GM21723 (cell line): ENCODE measurements around the gene BTC.
A peak's percentile ranks its signal among the peaks of the same experiment; 100 is the strongest.
"Not testable (repeated sequence)": the region's sequence is repeated elsewhere in the genome, so short reads cannot be mapped to it uniquely, and the experiment has no call there.

Experiments used
- ATAC-seq: cut with Tn5 transposase; IDR thresholded peaks from one replicate; pipeline ENCODE4 v1.9.1; 2021; ENCODE audit warnings: mild to moderate bottlenecking, moderate library complexity; ENCODE audit not compliant: unreplicated experiment

BTC gene, protein sequence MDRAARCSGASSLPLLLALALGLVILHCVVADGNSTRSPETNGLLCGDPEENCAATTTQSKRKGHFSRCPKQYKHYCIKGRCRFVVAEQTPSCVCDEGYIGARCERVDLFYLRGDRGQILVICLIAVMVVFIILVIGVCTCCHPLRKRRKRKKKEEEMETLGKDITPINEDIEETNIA

DNA sequence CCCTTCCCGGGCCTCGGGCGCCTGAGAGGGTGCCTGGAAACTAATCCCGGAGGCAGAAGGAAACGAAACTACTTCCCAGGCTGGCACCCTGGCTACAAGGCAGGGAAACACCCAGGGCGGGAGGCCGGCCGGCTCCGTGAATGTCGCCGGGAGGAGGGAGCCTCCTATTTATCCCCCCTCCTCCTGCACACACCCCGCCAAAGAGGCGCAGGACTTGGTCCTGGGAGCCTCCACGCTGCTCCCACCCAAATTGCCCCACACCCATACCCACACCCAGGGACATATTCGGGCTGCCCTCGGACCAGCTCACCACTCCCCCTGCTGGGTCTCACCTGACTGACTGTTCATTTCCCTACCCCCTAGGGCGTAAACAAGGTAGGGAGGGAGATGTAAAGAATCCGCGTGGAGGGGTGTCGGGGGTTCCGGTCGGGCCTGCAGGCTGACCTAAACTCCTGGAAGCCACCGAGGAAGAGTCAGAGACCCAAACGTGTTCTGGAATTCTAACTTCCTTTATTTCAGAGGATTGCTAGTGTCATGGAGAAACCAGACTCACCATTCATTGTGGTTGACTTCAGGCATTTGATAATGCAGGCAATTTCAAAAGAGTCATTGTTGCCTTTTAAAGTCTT is at the start of gene BTC:
Gene BTC, minus strand, starts transcription at position 142 of the 629 bp plus-strand sequence. CDS start 198 bp downstream, outside the sequence.
- ATAC-seq = no peak

DNA sequence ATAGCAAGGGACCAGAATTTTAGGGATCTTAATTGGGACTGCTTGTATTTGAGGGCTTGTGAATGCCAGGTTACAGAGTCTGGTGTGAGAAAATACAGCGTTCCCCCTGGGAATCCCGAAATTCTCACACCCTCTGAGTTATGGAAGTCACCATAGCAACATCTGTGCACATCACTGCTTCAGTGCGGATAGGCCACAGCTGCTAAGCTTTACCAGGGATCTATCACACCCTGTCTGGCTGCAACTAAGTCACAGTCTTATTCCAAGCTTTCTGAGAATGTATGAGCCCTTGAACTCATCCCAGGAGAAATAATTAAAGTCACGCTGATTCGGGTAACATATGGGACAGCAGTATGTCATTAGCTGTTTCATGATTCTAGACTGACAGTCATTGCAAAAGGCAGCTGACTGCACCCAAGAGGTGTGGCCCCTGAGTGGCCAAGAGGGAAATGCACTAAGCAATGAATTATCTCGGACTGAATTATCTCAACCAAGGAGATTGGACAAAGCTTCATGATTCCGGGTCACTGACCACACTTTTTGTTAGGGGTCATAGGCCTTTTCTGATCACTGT is 46.7 kb upstream of the BTC start:
- no peak for ATAC-seq

DNA sequence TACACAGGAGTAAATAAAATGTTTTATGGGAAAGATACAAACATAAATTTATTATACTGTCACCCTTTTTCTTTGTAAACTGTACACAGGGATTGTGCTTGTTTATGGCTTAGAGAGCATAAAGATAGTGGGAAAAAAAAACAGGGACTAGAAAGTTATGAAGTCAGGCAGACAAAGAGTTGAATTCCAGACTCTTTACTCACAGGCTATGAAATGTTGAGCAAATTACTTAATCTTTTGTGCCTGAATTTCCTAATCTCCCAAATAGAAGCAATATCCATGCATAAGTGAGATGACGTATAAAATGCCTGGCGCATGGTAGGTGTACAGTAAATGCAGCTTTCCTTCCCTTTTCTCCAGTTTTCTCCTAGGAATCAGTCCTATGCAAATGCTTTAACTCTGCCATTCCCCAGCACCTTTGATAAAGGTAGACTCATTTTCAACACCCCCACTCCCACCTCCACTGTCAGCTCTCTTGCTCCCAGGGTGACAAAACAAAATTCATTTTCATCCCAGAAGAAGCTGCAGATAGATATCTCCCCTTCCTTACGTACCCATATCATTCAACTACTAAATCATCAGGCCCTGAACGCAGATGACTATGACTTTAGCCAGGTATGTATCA is 44.5 kb upstream of the BTC start:
- no peak for ATAC-seq

DNA sequence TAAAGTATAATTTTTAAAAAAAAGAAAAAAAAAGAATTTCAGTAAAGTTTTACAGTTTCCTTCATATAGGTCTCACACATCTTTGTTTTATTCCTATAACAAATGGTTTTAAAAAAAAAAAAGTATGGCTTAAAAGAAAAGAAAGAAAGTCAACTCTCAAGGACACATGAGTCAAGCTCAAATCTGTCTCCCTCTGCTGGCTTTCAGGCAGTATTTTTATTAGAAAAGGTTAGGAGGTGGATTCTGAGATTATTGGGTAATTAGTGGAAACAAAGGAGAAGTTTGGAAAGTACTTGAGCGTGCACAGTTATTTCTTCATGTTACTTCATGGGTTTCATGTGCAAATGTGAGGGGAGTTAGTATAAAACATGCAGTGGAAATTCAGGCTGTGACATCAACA is 36.6 kb upstream of the BTC start:
- no peak for ATAC-seq

DNA sequence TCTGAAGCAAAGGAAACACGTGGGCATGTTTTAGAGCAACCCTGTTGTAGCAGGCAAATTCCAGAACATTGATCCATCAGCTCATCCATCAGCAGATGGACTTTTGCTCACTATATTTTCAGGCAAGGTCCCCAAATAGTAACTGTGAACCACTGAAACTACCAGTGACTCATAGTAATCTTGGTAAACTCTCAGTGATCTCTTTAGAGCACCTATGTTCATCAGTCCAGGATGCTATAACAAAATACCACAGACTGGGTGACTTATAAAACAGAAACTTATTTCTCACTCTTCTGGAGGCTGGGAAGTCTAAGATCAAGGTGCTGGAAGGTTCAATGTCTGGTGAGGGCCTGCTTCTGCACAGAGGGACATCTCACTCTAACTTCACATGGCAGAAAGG is 28.9 kb upstream of the BTC start:
- ATAC-seq = peak; percentile 68

DNA sequence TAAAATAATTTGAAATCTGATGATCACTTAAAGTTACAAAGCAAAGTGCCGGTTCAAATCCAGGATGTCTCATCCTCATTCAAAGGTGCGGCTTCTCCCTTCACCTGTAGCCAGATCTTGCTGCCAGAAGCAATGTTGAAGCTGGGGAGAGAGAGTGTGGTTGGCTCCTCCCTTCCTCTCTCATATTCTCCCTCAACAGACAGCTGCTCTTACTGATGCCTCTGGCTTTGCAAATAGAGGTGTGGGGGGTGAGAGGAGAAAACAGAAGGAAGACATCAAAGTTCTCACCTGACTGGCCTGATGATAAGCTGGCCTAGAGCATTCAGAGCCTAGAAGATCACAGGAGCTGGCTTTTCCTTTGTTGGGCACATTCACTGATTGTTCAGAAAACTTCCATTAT is 28.3 kb upstream of the BTC start:
- ATAC-seq = no peak

DNA sequence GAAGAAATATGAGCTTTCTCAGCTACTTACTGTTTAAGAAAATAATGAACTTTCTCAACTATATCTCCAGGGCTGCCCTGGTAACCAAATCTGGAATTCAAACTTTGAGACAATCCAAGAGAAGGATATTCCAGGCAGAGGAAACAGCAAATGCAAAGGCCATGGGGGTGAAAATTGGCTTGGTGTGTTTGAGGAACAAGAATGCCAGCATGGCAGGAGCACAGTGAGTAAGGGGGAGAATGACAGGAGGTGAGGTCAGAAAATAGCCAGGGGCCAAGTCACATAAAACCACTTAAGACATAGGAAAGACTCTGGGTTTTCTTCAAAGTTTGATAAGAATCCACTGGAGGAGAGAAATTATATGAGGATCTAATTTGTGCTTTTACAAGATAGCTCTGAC is 27.2 kb upstream of the BTC start:
- no peak for ATAC-seq

DNA sequence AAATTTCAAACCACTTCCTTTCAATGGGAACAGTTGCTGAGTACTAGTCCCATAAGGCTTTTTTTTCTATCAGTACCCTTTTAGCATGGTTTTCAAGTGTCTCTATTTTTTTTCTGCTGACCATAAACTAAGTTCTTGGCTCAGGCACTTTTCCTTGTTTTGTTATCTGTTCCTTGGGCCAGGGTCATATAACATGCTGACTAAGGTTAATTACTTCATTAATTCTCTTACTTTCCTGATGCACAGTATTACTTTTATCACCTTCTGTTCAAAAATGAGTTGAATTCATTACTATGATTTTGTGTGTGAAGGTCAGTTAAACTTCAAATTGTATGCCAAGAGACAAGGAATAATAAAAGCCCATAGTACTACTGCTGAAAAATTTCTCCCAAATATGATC is 19.7 kb upstream of the BTC start:
- ATAC-seq = no peak

DNA sequence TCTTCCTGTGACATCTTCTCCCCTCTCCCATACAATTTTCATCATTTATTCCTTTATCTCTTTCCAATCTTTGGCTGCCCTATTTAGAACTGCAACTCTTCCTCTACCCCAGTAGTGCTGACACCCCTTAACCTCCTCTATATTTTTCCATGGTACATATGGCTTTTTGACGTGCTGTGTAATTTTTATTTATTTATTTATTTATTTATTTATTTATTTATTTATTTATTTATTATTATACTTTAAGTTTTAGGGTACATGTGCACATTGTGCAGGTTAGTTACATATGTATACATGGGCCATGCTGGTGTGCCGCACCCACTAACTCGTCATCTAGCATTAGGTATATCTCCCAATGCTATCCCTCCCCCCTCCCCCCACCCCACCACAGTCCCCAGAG is 17.7 kb upstream of the BTC start:
- not testable (repeated sequence) for ATAC-seq

DNA sequence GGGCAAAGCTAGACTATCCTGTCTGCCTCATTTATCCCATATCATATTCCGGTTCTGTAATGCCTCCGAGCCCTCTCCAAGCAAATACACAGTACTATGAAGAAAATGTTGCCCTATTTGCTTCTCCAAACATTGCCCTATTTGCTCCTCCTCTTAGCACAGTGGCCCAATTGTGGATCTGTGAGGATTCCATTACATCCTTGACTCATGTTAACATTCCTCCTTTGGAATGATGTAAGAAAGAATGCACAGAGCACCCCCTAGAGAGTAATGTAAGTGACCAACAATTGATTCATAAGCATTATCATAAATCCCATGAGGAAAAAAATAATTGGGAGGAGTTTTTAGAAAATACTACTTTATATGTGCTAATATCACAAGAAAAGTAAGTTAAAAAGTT is 11.3 kb upstream of the BTC start:
- no peak for ATAC-seq

DNA sequence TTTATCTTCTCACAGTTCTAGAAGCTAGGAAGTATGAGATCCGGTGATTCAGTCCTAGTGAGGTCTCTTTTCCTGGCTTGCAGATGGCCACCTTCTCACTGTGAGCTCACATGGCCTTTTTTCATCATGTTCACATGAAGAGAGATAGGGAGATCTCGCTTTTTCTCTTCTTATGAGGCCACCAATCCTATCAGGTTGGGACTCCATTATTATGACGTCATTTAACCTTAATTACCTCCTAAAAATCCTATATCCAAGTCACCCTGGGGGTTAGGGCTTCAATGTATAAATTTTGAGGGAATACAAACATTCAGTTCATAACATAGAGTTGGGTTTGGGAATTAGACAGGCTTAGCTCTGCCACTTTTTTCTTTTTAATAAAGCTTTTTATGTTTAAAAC is 6.0 kb upstream of the BTC start:
- ATAC-seq = no peak

DNA sequence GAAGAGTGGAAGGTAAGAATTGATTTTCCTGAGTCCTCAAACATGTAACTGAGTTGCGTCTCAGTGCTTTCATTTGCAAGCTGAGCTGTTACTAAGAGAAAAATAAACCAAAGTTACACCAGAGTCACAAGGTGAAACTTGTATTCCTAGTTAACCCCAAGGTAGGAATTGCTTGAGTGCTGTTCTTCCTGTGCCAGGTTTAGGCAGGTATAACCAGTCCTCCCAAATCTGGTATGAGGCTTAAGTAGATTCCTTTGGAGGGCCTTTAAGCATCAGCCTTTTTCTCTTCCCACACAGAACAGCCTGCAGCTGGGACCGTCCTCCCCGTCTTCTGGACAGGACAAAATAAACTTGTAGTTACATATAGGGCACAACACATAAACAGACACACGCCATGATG is 2.3 kb upstream of the BTC start:
- ATAC-seq = no peak

DNA sequence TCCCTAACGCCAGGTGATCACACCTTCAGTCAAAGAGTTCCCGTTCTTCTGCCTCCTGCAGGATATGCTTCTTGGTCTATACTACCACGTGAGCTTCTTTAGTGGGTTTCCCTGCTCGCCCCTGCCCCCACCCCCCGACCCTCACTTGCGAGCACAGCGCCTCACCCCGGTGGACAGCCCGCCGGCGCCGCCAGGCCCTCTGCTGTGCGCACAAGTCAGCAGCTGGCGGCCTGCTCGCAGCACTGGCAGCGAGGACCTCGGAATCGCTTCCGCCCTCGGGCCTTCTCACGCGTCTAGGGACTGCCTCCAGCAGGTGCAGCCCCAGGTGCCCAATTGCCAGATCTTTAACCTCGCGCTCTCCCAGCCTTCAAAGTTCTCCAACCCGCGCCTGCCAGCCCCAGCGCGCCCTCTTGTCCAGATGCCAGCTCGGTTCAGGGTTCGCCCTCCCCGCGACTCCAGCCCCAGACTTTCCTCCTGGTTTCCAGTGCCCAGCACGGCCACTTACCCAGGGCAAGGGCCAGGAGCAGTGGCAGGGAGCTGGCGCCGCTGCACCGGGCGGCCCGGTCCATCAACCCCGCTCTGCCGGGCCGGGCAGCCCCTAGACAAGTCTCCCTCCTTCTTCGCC is 454 bp downstream of the BTC start:
- no peak for ATAC-seq

DNA sequence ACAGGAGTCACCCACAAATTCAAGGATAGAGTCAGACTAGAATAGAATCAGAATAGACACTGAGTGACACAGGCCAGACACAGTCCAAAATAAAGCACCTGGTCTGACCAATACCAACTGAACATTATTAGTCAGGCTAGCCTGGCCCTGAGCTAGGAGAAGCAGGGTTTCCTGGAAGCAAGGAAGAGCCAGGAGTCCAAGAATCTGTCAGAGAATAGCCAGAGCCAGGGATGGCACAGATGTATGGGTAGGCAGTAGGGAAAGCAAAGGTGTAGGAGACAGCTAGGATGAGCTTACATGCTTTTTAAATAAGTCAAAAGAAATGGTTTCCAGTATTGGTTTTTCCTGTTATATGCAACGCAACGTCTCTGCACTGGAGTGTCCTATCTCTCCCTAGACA is 3.7 kb downstream of the BTC start:
- no peak for ATAC-seq

DNA sequence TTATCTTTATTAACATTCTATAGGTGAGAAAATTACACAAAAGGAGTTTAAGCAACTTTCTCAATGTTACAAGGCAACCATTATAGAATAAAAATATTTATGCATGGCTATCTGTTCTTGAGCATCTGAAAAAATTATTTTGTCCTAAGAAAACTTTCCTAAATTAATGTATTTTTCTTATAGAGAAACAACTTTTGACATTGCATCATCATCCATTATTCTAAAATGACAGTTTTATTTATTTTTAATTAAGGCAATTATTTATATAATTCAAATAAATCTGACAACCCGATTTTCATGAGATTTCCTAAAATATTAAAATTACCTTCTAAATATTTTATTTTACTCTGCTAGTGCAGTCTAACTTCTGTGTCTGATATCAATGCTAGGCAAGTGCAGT is 4.8 kb downstream of the BTC start:
- no peak for ATAC-seq

DNA sequence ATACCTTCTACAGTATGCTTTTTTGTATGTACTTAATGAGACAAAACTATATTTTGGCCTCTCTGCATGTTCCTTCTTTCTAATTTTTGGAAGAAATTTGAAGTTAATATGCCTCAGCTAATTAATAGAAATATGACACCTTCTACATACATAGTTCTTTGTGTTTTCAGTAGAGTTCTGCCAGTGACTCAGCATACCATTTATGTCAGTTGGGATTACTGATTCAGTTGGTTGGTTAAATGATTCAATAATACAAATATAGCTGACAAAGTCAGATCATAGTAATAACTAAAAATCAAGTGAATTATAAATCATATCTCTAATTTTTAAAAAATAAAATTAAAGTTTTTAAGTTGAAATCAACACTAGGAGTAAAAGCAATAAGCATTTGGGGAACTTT is 16.8 kb downstream of the BTC start:
- ATAC-seq = no peak

DNA sequence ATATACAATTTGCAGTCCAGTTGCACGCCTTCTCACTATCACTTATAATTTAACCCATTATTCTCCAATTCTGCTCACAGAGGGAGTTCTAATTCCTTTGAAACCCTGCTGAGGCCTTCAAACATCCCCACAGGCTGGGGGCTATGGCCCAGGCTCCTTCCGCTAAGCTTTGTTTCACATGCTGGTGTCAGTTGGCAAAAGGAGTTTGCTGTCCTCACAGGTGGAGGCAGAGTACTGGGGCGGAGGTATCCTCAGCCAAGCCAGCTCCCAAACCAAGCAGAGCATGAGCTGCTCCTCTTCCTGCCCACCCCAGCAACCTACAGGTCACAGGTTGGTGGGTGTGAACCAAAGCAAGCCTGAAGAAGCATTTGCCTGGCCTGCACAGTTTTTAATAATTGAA is 21.5 kb downstream of the BTC start:
- ATAC-seq = no peak

DNA sequence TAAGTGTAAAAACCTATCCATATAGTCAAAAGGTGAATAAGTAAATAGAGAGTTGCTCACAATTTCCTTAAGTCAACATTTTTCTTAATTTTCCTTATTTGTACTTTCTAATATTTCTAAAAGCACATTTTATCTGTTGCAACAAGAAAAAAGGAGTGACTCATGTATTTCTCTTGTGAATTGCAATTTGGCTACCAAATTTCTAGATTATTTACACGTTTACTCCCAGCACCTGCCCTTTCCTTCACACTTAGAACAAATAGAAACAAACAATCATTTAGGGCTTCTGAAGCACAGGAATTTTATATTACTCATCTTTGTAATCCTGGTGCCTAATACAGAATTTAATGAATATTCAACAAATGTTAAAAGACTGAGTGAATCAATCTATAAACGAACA is 22.2 kb downstream of the BTC start:
- no peak for ATAC-seq

DNA sequence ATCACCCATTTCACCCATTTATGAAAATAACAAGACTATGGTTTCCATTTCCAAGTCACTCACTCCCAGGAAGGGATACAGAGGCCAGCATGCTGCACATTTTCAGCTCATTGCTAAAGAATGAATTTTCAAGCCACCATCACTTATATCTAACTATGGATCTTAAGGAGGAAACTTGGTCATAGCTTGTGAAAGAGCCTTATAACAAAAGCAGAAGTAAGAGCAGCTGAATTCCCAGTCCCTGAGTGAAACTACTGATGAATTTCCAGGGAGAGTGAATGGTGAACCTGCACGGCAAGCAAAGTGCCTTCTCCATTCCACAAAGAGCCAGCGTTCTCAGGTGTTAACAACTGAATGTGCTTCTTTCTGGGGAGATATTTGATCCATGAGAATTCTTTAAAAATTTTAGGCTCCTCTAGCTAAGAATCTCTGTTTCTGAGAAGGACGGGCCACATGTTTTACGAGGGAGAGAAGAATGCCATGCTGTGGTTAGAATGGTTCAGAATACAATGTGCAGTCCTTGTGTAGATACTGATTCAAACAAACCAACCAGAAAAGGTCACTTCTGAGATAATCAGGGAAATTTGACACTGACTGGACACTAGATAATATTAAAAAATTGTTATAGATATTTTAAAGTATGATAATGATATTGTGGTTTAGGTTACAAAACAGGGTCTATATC is 24.0 kb downstream of the BTC start:
- no peak for ATAC-seq

DNA sequence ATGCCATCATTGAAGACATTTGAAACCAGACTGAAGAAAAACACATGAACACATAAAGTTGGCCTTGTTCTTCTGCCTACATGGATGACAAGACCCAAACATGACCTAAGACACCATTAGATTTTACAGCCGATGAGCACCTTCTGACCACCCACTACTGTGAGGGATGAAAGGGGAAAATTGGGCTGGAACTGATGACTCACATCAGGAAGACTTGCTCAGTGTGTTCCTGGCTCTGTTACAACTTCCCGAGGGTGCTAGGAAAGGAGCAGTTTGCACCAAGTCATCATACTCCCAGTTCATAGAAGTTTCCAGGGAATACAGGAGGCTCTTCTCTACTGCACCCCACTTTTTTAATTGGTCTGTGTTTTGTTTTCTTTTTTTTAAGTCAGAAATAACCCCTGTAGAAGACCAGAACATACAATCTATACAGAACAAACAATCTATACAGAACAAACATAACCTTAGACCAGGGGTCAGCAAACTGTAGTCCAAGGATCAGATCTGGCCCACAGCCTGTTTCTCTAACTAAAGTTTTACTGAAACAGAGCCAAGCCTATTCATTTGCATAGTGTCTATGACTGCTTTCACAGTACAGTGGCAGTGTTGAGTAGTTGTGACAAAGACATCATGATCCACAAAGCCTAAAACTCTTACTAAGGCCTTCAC is 25.3 kb downstream of the BTC start:
- no peak for ATAC-seq

DNA sequence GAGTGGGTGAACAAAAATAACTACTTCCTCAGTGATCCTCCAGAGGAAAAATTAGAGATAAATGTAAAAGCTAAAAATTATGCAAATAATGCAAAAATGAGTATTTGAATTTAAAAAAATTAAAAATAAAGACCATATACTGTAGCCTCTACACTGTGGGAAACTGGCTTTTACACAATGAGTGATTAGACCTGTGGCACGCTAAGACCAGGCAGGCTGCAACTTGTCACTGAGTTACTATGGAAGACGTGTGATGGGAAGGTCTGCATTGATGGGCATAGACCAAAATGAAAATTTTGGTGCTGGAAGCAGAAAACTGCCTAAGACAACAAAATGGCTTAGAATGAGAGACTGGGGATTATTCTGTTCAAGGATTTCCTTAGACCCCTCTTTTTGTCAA is 30.2 kb downstream of the BTC start:
- no peak for ATAC-seq
